GM21360 (cell line): Measurements from ENCODE around the gene CNOT6L.
"Not testable (repeated sequence)": the region's sequence is repeated elsewhere in the genome, so short reads cannot be mapped to it uniquely, and the experiment has no call there.

Source experiments
- ATAC-seq: cut with Tn5 transposase; IDR thresholded peaks from one replicate; pipeline ENCODE4 v1.9.1; 2021; ENCODE audit warnings: mild to moderate bottlenecking, moderate library complexity; ENCODE audit not compliant: unreplicated experiment

CNOT6L gene

GRCh38 chr4:77783895-77784294 is 35.3 kb downstream of the CNOT6L start:
- no peak for ATAC-seq

GRCh38 chr4:77782102-77782835 is 36.9 kb downstream of the CNOT6L start:
- ATAC-seq: no peak

- not testable (repeated sequence) for ATAC-seq
Measured at GRCh38 chr4:77780762-77781161, 38.4 kb downstream of the CNOT6L start.

GRCh38 chr4:77777135-77777807 is 41.9 kb downstream of the CNOT6L start:
- ATAC-seq: no peak

- no peak for ATAC-seq
Measured at GRCh38 chr4:77776182-77777134, 42.7 kb downstream of the CNOT6L start.

- ATAC-seq: no peak
Measured at GRCh38 chr4:77773101-77773500, 46.1 kb downstream of the CNOT6L start.

- ATAC-seq: no peak
Measured at GRCh38 chr4:77771566-77771965, 47.6 kb downstream of the CNOT6L start.

- no peak for ATAC-seq
Measured at GRCh38 chr4:77765720-77766119, 53.4 kb downstream of the CNOT6L start.

GRCh38 chr4:77762531-77762930 is 56.6 kb downstream of the CNOT6L start:
- no peak for ATAC-seq

GRCh38 chr4:77761595-77761994 is 57.6 kb downstream of the CNOT6L start:
- no peak for ATAC-seq

- no peak for ATAC-seq
Measured at GRCh38 chr4:77758804-77759203, 60.4 kb downstream of the CNOT6L start.

- ATAC-seq: no peak
Measured at GRCh38 chr4:77751764-77752163, 67.4 kb downstream of the CNOT6L start.

- no peak for ATAC-seq
Measured at GRCh38 chr4:77745792-77746191, 73.4 kb downstream of the CNOT6L start.

- no peak for ATAC-seq
Measured at GRCh38 chr4:77742054-77742453, 77.1 kb downstream of the CNOT6L start.

GRCh38 chr4:77740480-77740879 is 78.7 kb downstream of the CNOT6L start:
- ATAC-seq: no peak

- peak; percentile 91 for ATAC-seq
Measured at GRCh38 chr4:77734928-77735327, 84.2 kb downstream of the CNOT6L start.

- no peak for ATAC-seq
Measured at GRCh38 chr4:77731656-77732055, 87.5 kb downstream of the CNOT6L start.

- no peak for ATAC-seq
Measured at GRCh38 chr4:77728420-77728819, 90.7 kb downstream of the CNOT6L start.

- no peak for ATAC-seq
Measured at GRCh38 chr4:77721073-77721472, 98.1 kb downstream of the CNOT6L start.

- ATAC-seq: not testable (repeated sequence)
Measured at GRCh38 chr4:77718500-77718899, 100.7 kb downstream of the CNOT6L start.
